KMS-11 (cell line): ENCODE data around the gene THSD1.
"Not testable (repeated sequence)": the region's sequence is repeated elsewhere in the genome, so short reads cannot be mapped to it uniquely, and the experiment has no call there.

Experiments used
- H2AFZ ChIP-seq: fragments of 200-600 bp; sonication (generic); 2 replicates; pipeline ENCODE4 v1.6.1; 2016; ENCODE audit warnings: antibody characterized with exemption, mixed run types, low read depth
- H3K27ac ChIP-seq: fragments of 200-600 bp; sonication (generic); 2 replicates; pipeline ENCODE4 v1.6.1; 2016; ENCODE audit warnings: mild to moderate bottlenecking, mixed run types
- H3K27me3 ChIP-seq: fragments of 200-600 bp; sonication (generic); 2 replicates; pipeline ENCODE4 v1.6.1; 2017; ENCODE audit warnings: mild to moderate bottlenecking, low read depth, mixed run types, moderate library complexity; ENCODE audit not compliant: insufficient read depth
- H3K36me3 ChIP-seq: fragments of 200-600 bp; sonication (generic); 2 replicates; pipeline ENCODE4 v1.6.1; 2017; ENCODE audit warnings: mild to moderate bottlenecking, mixed run types; ENCODE audit not compliant: insufficient read depth
- H3K4me1 ChIP-seq: fragments of 200-600 bp; sonication (generic); 2 replicates; pipeline ENCODE4 v1.6.1; 2016; ENCODE audit warnings: mild to moderate bottlenecking, low read depth, mixed run types; ENCODE audit not compliant: poor library complexity, severe bottlenecking
- H3K4me2 ChIP-seq: fragments of 200-600 bp; sonication (generic); 2 replicates; pipeline ENCODE4 v1.7.0; 2016; ENCODE audit warnings: mild to moderate bottlenecking, mixed run types
- H3K4me3 ChIP-seq: fragments of 200-600 bp; sonication (generic); IDR thresholded peaks from 2 replicates; pipeline ENCODE4 v1.6.1; 2017; ENCODE audit warnings: low read depth, low read length, mixed read lengths; ENCODE audit not compliant: insufficient read depth
- H3K79me2 ChIP-seq: fragments of 200-600 bp; sonication (generic); 2 replicates; pipeline ENCODE4 v1.6.1; 2016; ENCODE audit warnings: low read depth, mixed run types; ENCODE audit not compliant: insufficient read depth
- H3K9ac ChIP-seq: fragments of 200-600 bp; sonication (generic); 2 replicates; pipeline ENCODE4 v1.6.1; 2016; ENCODE audit warnings: mild to moderate bottlenecking, mixed run types
- H4K20me1 ChIP-seq: fragments of 200-600 bp; sonication (generic); 2 replicates; pipeline ENCODE4 v1.6.1; 2016; ENCODE audit warnings: mild to moderate bottlenecking, mixed run types; ENCODE audit not compliant: insufficient read depth
- CTCF ChIP-seq: fragments of 200-600 bp; sonication (generic); conservative IDR thresholded peaks from 2 replicates; pipeline ENCODE4 v1.6.1; 2017; ENCODE audit warnings: low read depth, mild to moderate bottlenecking, antibody characterized with exemption, low read length, moderate library complexity, mixed read lengths

The THSD1 gene

GRCh38 chr13:52407436-52407835 is 1.5 kb upstream of the THSD1 start:
- H3K79me2 ChIP-seq, H3K9ac ChIP-seq, H3K36me3 ChIP-seq, H2AFZ ChIP-seq, H3K4me2 ChIP-seq, H3K27me3 ChIP-seq, H4K20me1 ChIP-seq, H3K4me1 ChIP-seq, H3K4me3 ChIP-seq, H3K27ac ChIP-seq: not testable (repeated sequence)

GRCh38 chr13:52406629-52407028 is 657 bp upstream of the THSD1 start:
- TF ChIP-seq CTCF, result no peak
- Histone ChIP-seq H3K27ac (no peak overlapping the region), H3K27me3 (no peaks in the 10 kb centered on the region), H3K4me3 (no peak overlapping the region), H4K20me1 (no peaks in the 10 kb centered on the region), H3K36me3 (no peaks in the 10 kb centered on the region), H2AFZ (no peak overlapping the region), H3K79me2 (no peaks in the 10 kb centered on the region), H3K9ac (no peak overlapping the region), H3K4me1 (no peaks in the 10 kb centered on the region), H3K4me2 (no peak overlapping the region)

- Histone ChIP-seq H3K9ac (no peak overlapping the region), H3K27ac (no peak overlapping the region)
These were observed 604 bp downstream of the THSD1 start for GRCh38 chr13:52405369-52405766.

GRCh38 chr13:52399708-52400107 is 6.3 kb downstream of the THSD1 start:
- Histone ChIP-seq H3K9ac (no peak overlapping the region), H3K27me3 (no peaks in the 10 kb centered on the region), H3K4me3 (no peak overlapping the region), H3K4me2 (no peak overlapping the region), H3K27ac (no peak overlapping the region), H3K4me1 (no peaks in the 10 kb centered on the region), H3K79me2 (no peaks in the 10 kb centered on the region), H3K36me3 (no peaks in the 10 kb centered on the region), H4K20me1 (no peaks in the 10 kb centered on the region), H2AFZ (no peak overlapping the region)
- TF ChIP-seq CTCF, result no peak

More at GRCh38 chr13:52405369-52405766, 604 bp downstream of the THSD1 start:
- H3K36me3 ChIP-seq, result no peaks in the 10 kb centered on the region
- TF ChIP-seq CTCF, result no peak
- H3K27me3 ChIP-seq, result no peaks in the 10 kb centered on the region
- H3K4me1 ChIP-seq, result no peaks in the 10 kb centered on the region
- no peak overlapping the region for H3K4me3 ChIP-seq
- no peak overlapping the region for H3K4me2 ChIP-seq
- H4K20me1 ChIP-seq, result no peaks in the 10 kb centered on the region
- H3K79me2 ChIP-seq, result no peaks in the 10 kb centered on the region
- H2AFZ ChIP-seq, result no peak overlapping the region

- H3K9ac ChIP-seq, result no peak overlapping the region
- TF ChIP-seq CTCF, result no peak
- no peak overlapping the region for H3K27ac ChIP-seq
- H3K4me2 ChIP-seq, result no peak overlapping the region
- H4K20me1 ChIP-seq, result no peaks in the 10 kb centered on the region
- no peak overlapping the region for H3K4me3 ChIP-seq
- H3K27me3 ChIP-seq, result no peaks in the 10 kb centered on the region
- H2AFZ ChIP-seq, result no peak overlapping the region
- H3K79me2 ChIP-seq, result no peaks in the 10 kb centered on the region
- no peaks in the 10 kb centered on the region for H3K36me3 ChIP-seq
- no peaks in the 10 kb centered on the region for H3K4me1 ChIP-seq
These were observed 6.9 kb downstream of the THSD1 start for GRCh38 chr13:52399046-52399445.
